Natural killer cell treated with Interleukin-12 subunit alpha and Interleukin-12 subunit beta and Interleukin-15 and Interleukin-18, amount 100 ng/mL, for 72 hours (primary cell): ENCODE measurements around the gene SLC41A3. TPM values are rescaled to one million over a fixed set of nuclear protein-coding genes. Genes with fewer than 3 reads are reported as not detected.
"Not testable (repeated sequence)": the region's sequence is repeated elsewhere in the genome, so short reads cannot be mapped to it uniquely, and the experiment has no call there.

Experiments used
- ATAC-seq, 2 donors: fragments of 150-1000 bp; cut with Tn5 transposase in 1 of 2; sonication (Bioruptor Pico), chemical (Tn5 transposase) in 1 of 2; 2 replicates each; pipeline ENCODE4 v1.10.0; 2021
- DNase-seq: peaks from one replicate; pipeline ENCODE4 v3.0.0; 2022; ENCODE audit warnings: low spot score
- H3K27ac Mint-ChIP-seq, 2 donors: 1 replicate in 1 of 2; 2 replicates in 1 of 2; pipeline ENCODE4 v1.8.0; 2022; ENCODE audit warnings: mixed read lengths in 2 of 2, mild to moderate bottlenecking in 1 of 2, moderate library complexity in 1 of 2
- H3K27me3 Mint-ChIP-seq, 2 donors: 1 replicate in 1 of 2; 2 replicates in 1 of 2; pipeline ENCODE4 v1.8.0; 2022; ENCODE audit warnings: mixed read lengths in 2 of 2
- H3K36me3 Mint-ChIP-seq: one replicate; pipeline ENCODE4 v1.8.0; 2022; ENCODE audit warnings: mixed read lengths
- H3K4me1 Mint-ChIP-seq, 2 donors: 1 replicate in 1 of 2; 2 replicates in 1 of 2; pipeline ENCODE4 v1.8.0; 2022; ENCODE audit warnings: low read depth in 2 of 2, mixed read lengths in 2 of 2, mild to moderate bottlenecking in 1 of 2
- H3K4me3 Mint-ChIP-seq: one replicate; pipeline ENCODE4 v1.8.0; 2022; ENCODE audit warnings: mixed read lengths
- H3K9me3 Mint-ChIP-seq: 2 replicates; pipeline ENCODE4 v1.8.0; 2022; ENCODE audit warnings: mixed read lengths
- total RNA-seq, 2 donors: library from RNA; stranded (reverse); gene quantifications; one replicate each; pipeline ENCODE4 v1.2.3, GENCODE V29; 2022

Gene SLC41A3
- total RNA-seq, 2 donors from 2014 or later = 30.4 to 36.4 TPM

DNA sequence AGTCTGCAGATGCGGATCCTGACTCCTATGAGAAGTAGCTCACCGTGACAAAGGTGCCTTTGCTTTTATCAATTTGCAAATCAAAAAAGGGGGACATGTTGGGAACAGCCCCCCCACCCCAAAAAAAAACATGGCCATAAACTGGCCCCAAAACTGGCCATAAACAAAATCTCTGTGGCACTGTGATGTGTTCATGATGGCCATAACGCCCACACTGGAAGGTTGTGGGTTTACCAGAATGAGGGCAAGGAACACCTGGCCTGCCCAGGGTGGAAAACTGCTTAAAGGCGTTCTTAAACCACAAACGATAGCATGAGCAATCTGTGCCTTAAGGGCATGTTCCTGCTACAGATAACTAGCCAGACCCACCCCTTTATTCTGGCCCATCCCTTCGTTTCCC lies 12.3 kb upstream of the SLC41A3 start:
- not testable (repeated sequence) for H3K4me1 Mint-ChIP-seq, ATAC-seq, H3K4me3 Mint-ChIP-seq, H3K27ac Mint-ChIP-seq, H3K27me3 Mint-ChIP-seq, DNase-seq
- Mint-ChIP-seq H3K9me3 (peaks cover 11% of the 10 kb centered on the region), H3K36me3 (peaks cover 14% of the 10 kb centered on the region)

GRCh38 chr3:126092128-126092527 lies 8.2 kb upstream of the SLC41A3 start:
- not testable (repeated sequence) for H3K4me3 Mint-ChIP-seq, H3K4me1 Mint-ChIP-seq, H3K27ac Mint-ChIP-seq, ATAC-seq, H3K27me3 Mint-ChIP-seq, DNase-seq
- H3K36me3 Mint-ChIP-seq = peaks cover 14% of the 10 kb centered on the region
- peaks cover 11% of the 10 kb centered on the region for H3K9me3 Mint-ChIP-seq

GRCh38 chr3:126087552-126088175 lies 3.7 kb upstream of the SLC41A3 start:
- peaks cover 0 to 2% of the 10 kb centered on the region in 2 donors for H3K27me3 Mint-ChIP-seq
- H3K4me3 Mint-ChIP-seq = no peak overlapping the region
- H3K9me3 Mint-ChIP-seq = no peaks in the 10 kb centered on the region
- no peak for DNase-seq
- peaks cover 20 to 23% of the 10 kb centered on the region in 2 donors for H3K4me1 Mint-ChIP-seq
- ATAC-seq = no peak
- H3K36me3 Mint-ChIP-seq = no peaks in the 10 kb centered on the region
- H3K27ac Mint-ChIP-seq = no peak overlapping the region

DNA sequence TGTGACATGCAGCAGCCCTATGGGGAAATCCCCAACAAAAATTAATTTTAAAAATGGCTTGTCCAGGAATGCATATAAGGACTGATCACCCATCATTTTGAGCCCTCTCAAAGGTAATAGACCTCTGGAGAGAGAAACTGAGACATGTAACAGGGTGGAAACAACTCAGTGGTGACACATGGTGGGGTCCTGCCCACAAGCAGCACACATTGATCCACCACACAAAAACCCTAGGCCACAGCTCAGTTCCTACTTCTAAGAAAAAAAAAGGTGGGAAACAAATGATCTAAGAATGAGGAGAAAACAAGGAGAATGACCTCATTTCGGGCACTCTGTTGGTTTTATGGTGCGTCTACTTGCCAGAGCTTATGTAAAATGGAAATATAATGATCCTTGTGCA lies 1.9 kb upstream of the SLC41A3 start:
- H3K27ac Mint-ChIP-seq = peak overlapping the region; percentile 66 to 69
- no peaks in the 10 kb centered on the region for H3K9me3 Mint-ChIP-seq
- H3K27me3 Mint-ChIP-seq = no peaks in the 10 kb centered on the region
- ATAC-seq (no peak), DNase-seq (no peak)
- H3K36me3 Mint-ChIP-seq = no peaks in the 10 kb centered on the region
- peak overlapping the region; percentile 73 for H3K4me3 Mint-ChIP-seq
- H3K4me1 Mint-ChIP-seq = peaks cover 20 to 23% of the 10 kb centered on the region in 2 donors

DNA sequence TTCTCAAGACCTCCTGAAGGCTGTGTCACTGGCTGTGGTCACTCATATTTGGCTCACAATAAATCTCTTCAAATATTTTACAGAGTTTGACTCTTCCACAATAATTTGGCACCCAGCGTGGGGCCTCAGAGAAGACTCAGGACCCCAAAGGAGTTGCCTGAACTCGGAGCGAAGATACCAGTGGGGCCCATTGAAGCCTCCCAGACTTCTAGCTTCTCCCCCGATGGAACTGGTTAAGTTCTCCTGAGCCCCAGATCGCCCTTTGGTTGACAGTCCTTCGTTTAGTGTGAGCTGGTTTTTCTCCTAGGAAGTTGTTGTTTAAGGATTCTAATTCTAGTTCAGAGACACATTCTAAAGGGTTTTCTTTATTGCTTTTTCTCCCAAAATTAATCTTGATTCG lies 1.4 kb upstream of the SLC41A3 start:
- ATAC-seq = no peak
- Mint-ChIP-seq H3K4me1 (peaks cover 20 to 23% of the 10 kb centered on the region in 2 donors), H3K27me3 (no peaks in the 10 kb centered on the region), H3K36me3 (no peaks in the 10 kb centered on the region), H3K27ac (peak overlapping the region; percentile 66 to 69), H3K4me3 (peak overlapping the region; percentile 73), H3K9me3 (no peaks in the 10 kb centered on the region)
- DNase-seq = no peak

GRCh38 chr3:126084768-126085180 lies 850 bp upstream of the SLC41A3 start:
- no peak for ATAC-seq
- H3K4me1 Mint-ChIP-seq = peaks cover 20 to 23% of the 10 kb centered on the region in 2 donors
- no peaks in the 10 kb centered on the region for H3K9me3 Mint-ChIP-seq
- H3K27ac Mint-ChIP-seq = peak overlapping the region; percentile 66 to 69
- DNase-seq = no peak
- H3K27me3 Mint-ChIP-seq = no peaks in the 10 kb centered on the region
- peak overlapping the region; percentile 73 for H3K4me3 Mint-ChIP-seq
- H3K36me3 Mint-ChIP-seq = no peaks in the 10 kb centered on the region

DNA sequence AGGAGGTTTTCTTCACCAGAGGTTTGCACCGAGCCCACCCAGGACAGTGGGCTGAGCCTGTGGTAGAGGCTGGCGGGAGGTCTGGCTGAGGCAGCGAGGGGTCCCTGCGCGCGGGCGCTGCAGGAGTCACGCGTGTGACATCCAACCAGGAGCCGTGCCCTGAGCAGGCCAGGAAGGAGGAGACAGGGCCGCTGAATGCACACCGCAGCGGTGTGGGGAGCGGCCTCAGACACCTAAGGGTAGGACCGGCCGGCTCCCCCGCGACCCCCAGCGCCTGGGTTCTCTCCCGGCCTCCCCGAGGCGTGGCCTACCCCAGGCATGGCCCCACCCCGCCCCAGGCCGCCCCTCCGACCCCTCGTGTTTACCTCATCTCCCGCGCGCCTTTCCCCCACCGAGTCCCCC lies 412 bp downstream of the SLC41A3 start:
- DNase-seq (no peak), ATAC-seq (peak; percentile 60 to 72)
- H3K27me3 Mint-ChIP-seq = no peaks in the 10 kb centered on the region
- no peaks in the 10 kb centered on the region for H3K36me3 Mint-ChIP-seq
- no peaks in the 10 kb centered on the region for H3K9me3 Mint-ChIP-seq
- H3K27ac Mint-ChIP-seq = peak overlapping the region; percentile 86 to 88
- peaks cover 20 to 23% of the 10 kb centered on the region in 2 donors for H3K4me1 Mint-ChIP-seq
- peak overlapping the region; percentile 95 for H3K4me3 Mint-ChIP-seq

- no peaks in the 10 kb centered on the region for H3K36me3 Mint-ChIP-seq
- no peaks in the 10 kb centered on the region for H3K9me3 Mint-ChIP-seq
- ATAC-seq = no peak
- no peaks in the 10 kb centered on the region for H3K27me3 Mint-ChIP-seq
- H3K4me1 Mint-ChIP-seq = peaks cover 20 to 23% of the 10 kb centered on the region in 2 donors
- DNase-seq = no peak
- H3K27ac Mint-ChIP-seq = peak overlapping the region; percentile 86 to 88
- peak overlapping the region; percentile 95 for H3K4me3 Mint-ChIP-seq
Observed at GRCh38 chr3:126083138-126083445, 832 bp downstream of the SLC41A3 start.

DNA sequence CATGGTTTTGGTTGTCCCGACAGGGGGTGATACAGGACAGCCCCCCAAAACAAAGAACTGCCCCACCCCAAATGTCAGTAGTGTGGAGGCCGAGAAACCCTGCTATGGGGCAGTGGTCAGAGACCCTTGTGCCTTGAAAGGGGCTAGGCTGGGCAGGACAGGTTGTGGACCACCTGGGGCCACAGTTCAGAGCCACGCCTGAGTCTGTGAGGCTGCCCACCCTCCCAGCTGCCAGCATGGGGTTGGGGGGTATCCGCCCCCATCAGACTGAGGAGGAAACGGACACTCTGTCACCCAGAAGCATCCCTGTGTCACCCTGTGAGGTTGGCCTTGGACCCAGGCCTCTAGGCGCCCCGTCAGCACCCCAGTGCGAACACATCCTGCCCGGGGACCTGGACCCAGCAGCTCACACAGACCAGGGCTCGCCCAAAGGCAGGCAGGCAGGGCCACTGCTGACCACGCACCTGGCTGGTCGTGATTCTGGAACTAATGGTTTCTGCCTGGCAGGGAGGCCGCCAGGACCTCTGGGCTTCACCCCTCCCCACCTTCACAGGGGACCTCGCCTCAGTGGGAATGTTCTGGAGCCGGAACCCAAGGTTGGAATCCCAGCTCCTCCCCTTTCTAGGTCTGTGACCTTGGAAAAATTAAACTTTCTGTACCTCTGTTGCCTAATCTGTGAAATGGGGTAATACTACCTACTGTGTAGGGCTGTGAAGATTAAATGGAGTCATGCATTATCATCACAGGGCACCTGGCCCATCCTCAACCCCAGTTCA lies 1.4 kb downstream of the SLC41A3 start:
- DNase-seq (no peak), ATAC-seq (no peak)
- H3K27me3 Mint-ChIP-seq = no peaks in the 10 kb centered on the region
- H3K36me3 Mint-ChIP-seq = no peaks in the 10 kb centered on the region
- peak overlapping the region; percentile 95 for H3K4me3 Mint-ChIP-seq
- H3K4me1 Mint-ChIP-seq = peaks cover 20 to 23% of the 10 kb centered on the region in 2 donors
- H3K27ac Mint-ChIP-seq = peak overlapping the region; percentile 86 to 88
- no peaks in the 10 kb centered on the region for H3K9me3 Mint-ChIP-seq

DNA sequence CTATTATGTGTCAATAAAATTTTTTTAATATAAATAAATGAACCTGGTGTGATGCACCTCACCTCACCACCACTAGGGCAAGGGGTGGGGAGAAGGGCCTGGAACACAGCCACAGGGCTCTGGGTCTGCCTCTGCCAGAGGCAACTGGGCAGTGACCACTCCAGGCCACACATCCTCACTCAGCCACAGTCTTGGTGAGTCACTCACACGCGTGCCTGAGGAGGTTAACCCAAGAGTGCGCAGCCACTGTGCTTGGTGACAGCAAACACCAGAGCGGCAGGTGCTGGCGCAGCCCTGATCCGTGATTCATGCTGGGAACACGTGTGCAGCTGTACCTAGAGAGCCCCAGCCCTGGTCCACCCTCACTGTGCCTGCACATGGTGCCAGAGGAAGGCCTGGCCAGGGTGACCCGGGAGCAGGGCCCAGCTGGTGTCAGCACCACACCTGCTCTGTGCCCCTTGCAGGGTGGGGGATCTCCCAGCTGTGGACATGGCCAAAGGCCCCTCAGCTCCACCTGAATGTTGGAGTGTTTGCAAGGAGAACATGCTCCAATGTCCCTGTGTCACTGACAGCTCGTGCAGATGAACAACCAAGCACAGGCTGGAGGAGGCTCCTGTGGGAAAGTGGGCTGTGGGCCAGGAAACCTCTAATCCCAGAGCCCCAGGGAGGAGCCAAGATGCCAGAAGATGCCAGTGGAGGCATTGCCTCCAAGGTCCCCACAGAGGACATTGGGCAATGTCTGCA lies 2.1 kb downstream of the SLC41A3 start:
- no peak for DNase-seq
- Mint-ChIP-seq H3K9me3 (no peaks in the 10 kb centered on the region), H3K4me1 (peaks cover 20 to 23% of the 10 kb centered on the region in 2 donors), H3K27me3 (no peaks in the 10 kb centered on the region), H3K27ac (no peak overlapping the region), H3K4me3 (no peak overlapping the region), H3K36me3 (no peaks in the 10 kb centered on the region)
- no peak for ATAC-seq

DNA sequence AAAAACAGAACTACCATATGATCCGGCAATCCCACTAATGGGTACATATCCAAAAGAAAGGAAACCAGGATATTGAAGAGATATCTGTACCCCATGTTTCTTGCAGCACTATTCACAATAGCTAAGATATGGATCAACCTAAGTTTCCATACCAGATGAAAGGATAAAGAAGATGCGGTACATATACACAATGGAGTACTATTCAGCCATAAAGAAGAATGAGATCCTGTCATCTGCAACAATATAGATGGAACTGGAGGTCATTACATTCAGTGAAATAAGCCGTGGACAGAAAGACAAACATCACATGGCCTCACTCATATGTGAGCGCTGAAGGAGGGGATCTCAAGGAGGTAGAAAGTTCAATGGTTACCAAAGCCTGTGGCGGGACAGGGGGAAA lies 3.0 kb downstream of the SLC41A3 start:
- no peak for ATAC-seq
- Mint-ChIP-seq H3K4me3 (peak overlapping the region; percentile 19), H3K36me3 (no peaks in the 10 kb centered on the region), H3K27me3 (no peaks in the 10 kb centered on the region), H3K9me3 (no peaks in the 10 kb centered on the region), H3K4me1 (peaks cover 17 to 19% of the 10 kb centered on the region in 2 donors), H3K27ac (no peak overlapping the region)
- no peak for DNase-seq

GRCh38 chr3:126078866-126079265 lies 5.1 kb downstream of the SLC41A3 start:
- H3K4me1 Mint-ChIP-seq = peaks cover 5% of the 10 kb centered on the region in 2 donors
- no peak overlapping the region for H3K27ac Mint-ChIP-seq
- DNase-seq (no peak), ATAC-seq (no peak)
- H3K4me3 Mint-ChIP-seq = no peak overlapping the region
- no peaks in the 10 kb centered on the region for H3K9me3 Mint-ChIP-seq
- H3K27me3 Mint-ChIP-seq = no peaks in the 10 kb centered on the region
- H3K36me3 Mint-ChIP-seq = no peaks in the 10 kb centered on the region

GRCh38 chr3:126077754-126078153 lies 6.2 kb downstream of the SLC41A3 start:
- no peaks in the 10 kb centered on the region for H3K4me1 Mint-ChIP-seq
- peaks cover 3% of the 10 kb centered on the region for H3K36me3 Mint-ChIP-seq
- ATAC-seq (no peak), DNase-seq (no peak)
- no peak overlapping the region for H3K4me3 Mint-ChIP-seq
- no peaks in the 10 kb centered on the region for H3K27me3 Mint-ChIP-seq
- H3K27ac Mint-ChIP-seq = no peak overlapping the region
- peaks cover 2% of the 10 kb centered on the region for H3K9me3 Mint-ChIP-seq

DNA sequence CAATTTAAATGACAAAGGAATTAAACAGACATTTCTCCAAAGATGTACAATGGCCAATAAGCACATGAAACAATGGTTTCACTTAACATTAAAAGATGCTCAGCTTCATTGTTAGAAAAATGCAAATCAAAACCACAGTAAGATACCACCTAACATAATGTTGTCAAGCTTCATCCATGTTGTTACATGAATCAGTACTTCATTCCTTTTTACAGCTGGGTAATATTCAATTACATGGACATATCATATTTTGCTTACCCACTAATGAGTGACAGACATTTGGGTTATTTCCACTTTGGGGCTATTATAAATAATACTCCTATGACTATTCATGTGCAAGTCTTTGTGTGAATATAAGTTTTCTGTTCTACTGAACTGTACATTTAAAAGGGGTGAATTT lies 7.8 kb downstream of the SLC41A3 start:
- H3K4me3 Mint-ChIP-seq = no peak overlapping the region
- H3K4me1 Mint-ChIP-seq = no peaks in the 10 kb centered on the region
- peaks cover 2% of the 10 kb centered on the region for H3K9me3 Mint-ChIP-seq
- H3K36me3 Mint-ChIP-seq = peaks cover 5% of the 10 kb centered on the region
- DNase-seq (no peak), ATAC-seq (no peak)
- no peak overlapping the region for H3K27ac Mint-ChIP-seq
- no peaks in the 10 kb centered on the region for H3K27me3 Mint-ChIP-seq
